Right lobe of liver (tissue), 4 donors: ENCODE measurements around the gene CXCR3.
"Not testable (repeated sequence)": the region's sequence is repeated elsewhere in the genome, so short reads cannot be mapped to it uniquely, and the experiment has no call there.

Source experiments
- CTCF ChIP-seq, 4 donors: fragments of 200-600 bp in 3 of 4; fragments of 450-650 bp in 1 of 4; IDR thresholded peaks; one replicate each; pipeline versions ENCODE4 v1.5.1 to v1.8.0; 2016 to 2022; ENCODE audit warnings: antibody characterized with exemption in 4 of 4, mild to moderate bottlenecking in 2 of 4
- POLR2A ChIP-seq: fragments of 450-650 bp; IDR thresholded peaks from one replicate; pipeline ENCODE4 v1.6.1; 2017; ENCODE audit warnings: antibody characterized with exemption, mild to moderate bottlenecking
- donor health status: DM: no; HTN: no; CAD: no.
- donor health status: DM: no; HTN: no; CAD: no.
- donor health status: DM: no; HTN: yes; CAD: no.

- TF ChIP-seq CTCF (IDR thresholded peaks at IDR 0.05); POLR2A: not testable (repeated sequence)
Observed at GRCh38 chrX:71662654-71663053, 44.3 kb upstream of the CXCR3 start.
